Urinary bladder (tissue), 4 donors: Measurements from ENCODE around the gene SLAMF1. TPM values are rescaled to one million over a fixed set of nuclear protein-coding genes. Genes with fewer than 3 reads are reported as not detected.
"Not testable (repeated sequence)": the region's sequence is repeated elsewhere in the genome, so short reads cannot be mapped to it uniquely, and the experiment has no call there.

Experiments used
- DNase-seq: peaks from one replicate; pipeline ENCODE4 v3.0.0-alpha.2; 2015; ENCODE audit errors: extremely low spot score
- H3K27ac ChIP-seq: one replicate; pipeline ENCODE4 v1.5.1; 2013; ENCODE audit warnings: low read depth, mild to moderate bottlenecking, moderate library complexity
- H3K36me3 ChIP-seq: one replicate; pipeline ENCODE4 v1.6.1; 2013; ENCODE audit warnings: mild to moderate bottlenecking, moderate library complexity; ENCODE audit not compliant: insufficient read depth
- H3K4me1 ChIP-seq: one replicate; pipeline ENCODE4 v1.6.1; 2013; ENCODE audit warnings: mild to moderate bottlenecking, moderate library complexity; ENCODE audit not compliant: insufficient read depth
- H3K4me3 ChIP-seq: one replicate; pipeline ENCODE4 v1.5.1; 2013; ENCODE audit warnings: low read depth, low read length
- WGBS: extraction: QIAGEN DNeasy Blood & Tissue Kit; methylation state at CpG from one replicate; pipeline ENCODE4 v1.1.7; 2013; 5-methylcytosine and 5-hydroxymethylcytosine counted together
- polyA plus RNA-seq: library from polyadenylated mRNA; stranded (reverse); fragments of 200-250 nt; gene quantifications from one replicate; pipeline ENCODE4 v1.2.3, GENCODE V29; 2013
- total RNA-seq: library from RNA; depleted of rRNA; stranded (reverse); fragments of >200 nt; gene quantifications from one replicate; pipeline ENCODE4 v1.2.3, GENCODE V29; 2014
- donor health status: healthy with polysubstance abuse.
- donor health status: healthy.

The SLAMF1 gene
- total and polyA plus RNA-seq, 2 donors, result 0.21 to 0.47 TPM

DNA sequence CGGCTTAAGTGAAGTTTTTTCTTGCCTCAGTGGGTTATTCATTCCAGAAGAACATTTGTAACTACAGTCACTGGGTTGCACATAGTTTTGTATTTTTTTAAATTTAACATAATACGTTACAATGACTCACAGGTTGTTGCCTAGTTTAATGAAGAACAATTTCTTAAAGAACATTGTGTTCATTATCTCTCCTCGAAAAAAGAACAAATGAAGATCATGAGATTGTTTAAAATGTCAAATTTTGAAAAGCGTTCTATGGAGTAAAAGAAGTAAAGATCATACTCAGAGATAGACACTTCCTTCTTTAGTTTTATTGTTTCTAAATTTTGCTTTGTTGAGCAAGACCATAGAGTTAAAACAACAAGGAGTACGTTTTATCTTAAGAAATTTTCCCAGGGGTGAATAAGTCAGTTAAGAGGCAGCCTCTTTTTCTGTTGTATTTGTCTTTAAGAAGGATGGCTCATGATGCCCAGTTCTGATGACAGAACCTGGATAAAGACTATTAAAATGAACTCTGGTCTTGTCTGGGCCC, 10.5 kb upstream of the SLAMF1 start:
- H3K4me3 ChIP-seq, result no peak overlapping the region
- H3K36me3 ChIP-seq, result no peaks in the 10 kb centered on the region
- no peak for DNase-seq
- 48% methylated on average over 5 of the region's 5 CpGs for WGBS
- no peaks in the 10 kb centered on the region for H3K4me1 ChIP-seq
- H3K27ac ChIP-seq, result no peak overlapping the region

DNA sequence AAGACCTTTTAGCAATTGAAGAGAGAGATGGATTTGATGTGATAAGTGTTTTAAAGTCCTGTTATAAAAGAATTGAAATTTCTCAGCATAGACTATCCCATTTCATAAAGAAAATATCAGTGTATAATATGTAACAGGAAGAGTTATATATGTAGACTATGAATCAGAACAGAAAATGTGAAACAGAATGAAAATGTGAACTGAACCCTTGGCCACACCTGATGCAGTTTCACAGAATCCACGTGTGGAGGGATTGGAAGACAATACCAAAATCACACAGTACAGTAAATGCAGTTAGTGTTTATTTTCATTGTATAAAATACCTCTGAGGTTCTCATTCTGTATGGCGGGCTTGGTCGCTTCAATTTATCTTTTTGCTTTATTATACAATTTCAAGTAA, 9.9 kb upstream of the SLAMF1 start:
- H3K4me1 ChIP-seq, result no peaks in the 10 kb centered on the region
- no peaks in the 10 kb centered on the region for H3K36me3 ChIP-seq
- WGBS, result 45% methylated on average over 3 of the region's 3 CpGs
- no peak overlapping the region for H3K4me3 ChIP-seq
- no peak for DNase-seq
- no peak overlapping the region for H3K27ac ChIP-seq

DNA sequence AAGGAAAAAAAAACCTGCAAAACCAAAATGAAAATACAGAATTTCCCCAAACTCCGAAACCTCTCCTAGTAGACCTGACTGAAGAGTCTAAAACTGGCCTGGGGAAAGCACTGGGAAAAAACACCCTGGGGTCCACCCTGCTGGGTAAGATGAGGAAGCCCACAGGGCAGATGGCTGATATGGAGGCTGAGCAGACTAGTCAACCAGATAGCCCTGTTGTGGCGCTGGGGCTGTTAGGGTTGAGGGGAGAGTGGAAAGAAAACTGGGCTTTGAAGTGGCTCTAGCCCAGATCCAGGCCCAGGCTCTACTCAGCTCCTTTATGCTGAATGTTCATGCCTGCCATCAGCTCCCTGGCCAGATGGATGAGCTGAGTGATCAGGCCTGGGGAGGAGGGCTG, 6.8 kb upstream of the SLAMF1 start:
- Histone ChIP-seq H3K4me1 (no peaks in the 10 kb centered on the region), H3K36me3 (no peaks in the 10 kb centered on the region), H3K4me3 (no peak overlapping the region), H3K27ac (no peak overlapping the region)
- WGBS, result 97% methylated on average over 2 of the region's 2 CpGs
- DNase-seq, result no peak

DNA sequence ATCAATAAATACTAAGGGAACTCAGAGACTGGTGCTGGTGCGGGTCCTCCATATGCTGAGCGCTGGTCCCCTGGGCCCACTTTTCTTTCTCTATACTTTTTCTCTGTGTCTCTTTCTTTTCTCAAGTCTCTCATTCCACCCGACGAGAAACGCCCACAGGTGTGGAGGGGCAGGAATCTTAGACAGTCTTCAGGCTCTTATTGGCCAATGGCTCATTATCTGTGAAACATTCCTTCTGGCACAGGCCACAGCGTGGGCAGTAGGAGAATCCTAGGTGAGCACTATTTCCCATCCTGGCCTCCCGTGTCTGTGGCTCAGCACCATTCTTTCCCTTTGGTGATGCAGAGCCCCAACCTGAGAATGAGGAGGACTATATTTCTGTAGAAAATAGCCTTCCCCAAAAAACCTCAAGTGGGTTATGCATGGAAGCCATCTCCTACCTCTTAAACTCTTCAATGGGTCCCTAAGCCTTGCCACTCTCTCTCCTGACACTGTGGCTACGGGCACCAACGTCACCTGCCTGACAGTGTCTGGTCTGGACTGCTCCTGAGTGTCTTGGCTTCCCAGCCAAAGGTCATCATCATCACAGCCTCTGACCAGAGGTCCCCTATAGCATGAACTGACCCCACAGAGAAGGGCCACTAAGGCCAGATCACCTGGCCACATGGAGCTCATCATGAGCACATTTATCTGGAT, 6.2 kb upstream of the SLAMF1 start:
- Histone ChIP-seq H3K27ac (no peak overlapping the region), H3K36me3 (no peaks in the 10 kb centered on the region), H3K4me1 (no peaks in the 10 kb centered on the region), H3K4me3 (no peak overlapping the region)
- DNase-seq, result no peak
- WGBS, result 90% methylated on average over 9 of the region's 9 CpGs

DNA sequence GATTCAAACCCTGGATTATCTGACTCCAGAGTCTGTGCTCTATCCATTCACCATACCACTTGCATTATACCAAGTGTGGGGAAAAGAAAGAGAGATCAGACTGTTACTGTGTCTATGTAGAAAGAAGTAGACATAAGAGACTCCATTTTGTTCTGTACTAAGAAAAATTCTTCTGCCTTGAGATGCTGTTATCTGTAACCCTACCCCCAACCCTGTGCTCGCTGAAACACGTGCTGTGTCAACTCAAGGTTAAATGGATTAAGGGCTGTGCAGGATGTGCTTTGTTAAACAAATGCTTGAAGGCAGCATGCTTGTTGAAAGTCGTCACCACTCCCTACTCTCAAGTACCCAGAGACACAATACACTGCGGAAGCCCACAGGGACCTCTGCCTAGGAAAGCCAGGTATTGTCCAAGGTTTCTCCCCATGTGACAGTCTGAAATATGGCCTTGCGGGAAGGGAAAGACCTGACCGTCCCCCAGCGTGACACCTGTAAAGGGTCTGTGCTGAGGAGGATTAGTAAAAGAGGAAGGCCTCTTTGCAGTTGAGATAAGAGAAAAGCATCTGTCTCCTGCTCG, 5.3 kb upstream of the SLAMF1 start:
- not testable (repeated sequence) for H3K27ac ChIP-seq, DNase-seq, H3K4me1 ChIP-seq, H3K36me3 ChIP-seq, H3K4me3 ChIP-seq
- 22% methylated on average over 8 of the region's 8 CpGs for WGBS

DNA sequence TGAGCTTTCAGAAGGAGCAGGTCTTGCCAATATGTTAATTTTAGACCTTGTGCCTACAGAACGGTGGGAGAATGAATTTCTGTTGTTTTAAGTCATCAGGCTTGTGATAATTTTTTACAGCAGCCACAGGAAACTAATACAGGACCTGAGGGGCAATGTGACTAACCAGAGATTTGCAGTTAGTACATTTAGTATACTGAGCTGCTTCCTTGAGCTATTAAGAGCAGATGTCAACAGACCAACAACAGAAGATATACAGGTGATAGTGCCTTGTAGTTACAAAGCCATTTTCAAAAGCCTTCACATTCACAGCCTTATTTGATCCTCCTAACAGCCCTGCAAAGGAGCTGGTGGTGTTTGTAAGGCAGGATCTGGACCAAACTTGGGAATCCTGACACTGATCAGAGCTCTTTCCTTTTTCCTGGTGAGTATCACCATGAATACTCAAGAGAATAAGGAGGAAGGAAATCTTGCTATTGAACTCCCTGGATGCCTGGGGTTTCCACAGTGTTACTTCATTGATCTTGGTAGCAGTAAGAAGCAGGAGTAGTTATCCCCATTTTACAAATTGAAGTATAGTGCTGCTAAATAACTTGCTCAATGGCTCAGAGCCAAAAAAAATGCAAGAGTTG, 4.7 kb upstream of the SLAMF1 start:
- H3K4me1 ChIP-seq, result no peaks in the 10 kb centered on the region
- WGBS, result 22% methylated on average over 1 of the region's 1 CpG
- no peaks in the 10 kb centered on the region for H3K36me3 ChIP-seq
- no peak overlapping the region for H3K27ac ChIP-seq
- no peak overlapping the region for H3K4me3 ChIP-seq
- DNase-seq, result no peak

DNA sequence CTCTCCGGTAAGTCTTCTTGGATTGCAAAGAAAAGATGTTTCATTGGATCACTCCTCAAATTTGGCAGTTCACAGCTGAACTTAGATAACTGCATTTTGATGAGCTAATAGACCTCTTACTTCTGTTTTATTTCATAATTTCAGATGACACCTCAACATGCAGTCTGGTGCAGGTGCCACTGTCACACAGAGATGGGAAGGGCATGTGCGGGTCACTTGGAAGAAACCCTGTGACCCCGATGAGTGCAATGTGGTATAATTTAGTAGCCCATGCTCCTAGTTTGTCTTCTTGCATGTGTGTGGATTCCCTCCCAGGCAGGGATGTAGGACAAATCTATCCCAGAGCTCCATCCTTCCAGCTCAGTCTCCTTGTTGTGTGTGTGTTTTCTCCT, 481 bp upstream of the SLAMF1 start:
- DNase-seq, result no peak
- 79% methylated on average over 3 of the region's 3 CpGs for WGBS
- H3K4me3 ChIP-seq, result peak overlapping the region; percentile 8
- no peaks in the 10 kb centered on the region for H3K36me3 ChIP-seq
- H3K27ac ChIP-seq, result peak overlapping the region; percentile 11
- no peaks in the 10 kb centered on the region for H3K4me1 ChIP-seq

DNA sequence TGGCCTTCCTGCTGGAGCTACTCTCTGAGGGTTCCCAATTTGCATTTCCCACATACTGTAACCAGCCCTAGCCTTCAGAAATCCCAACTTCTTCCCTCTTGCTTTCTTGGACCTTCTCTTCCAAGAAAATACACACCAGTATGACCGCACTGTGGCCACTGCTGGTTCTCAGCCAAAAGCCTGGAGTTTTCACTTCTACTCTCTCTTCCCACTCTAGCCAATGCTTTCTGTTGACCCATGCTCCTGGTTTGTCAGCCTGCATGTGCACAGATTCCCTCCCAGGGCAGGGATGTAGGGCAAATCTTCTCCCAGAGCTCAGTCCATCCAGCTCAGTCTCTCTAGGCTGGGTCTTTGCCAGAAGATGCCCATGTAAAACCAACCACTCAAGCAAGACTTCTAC, 664 bp downstream of the SLAMF1 start:
- no peaks in the 10 kb centered on the region for H3K36me3 ChIP-seq
- DNase-seq, result no peak
- WGBS, result 94% methylated on average over 1 of the region's 1 CpG
- H3K4me1 ChIP-seq, result no peaks in the 10 kb centered on the region
- H3K27ac ChIP-seq, result no peak overlapping the region
- peak overlapping the region; percentile 24 for H3K4me3 ChIP-seq

DNA sequence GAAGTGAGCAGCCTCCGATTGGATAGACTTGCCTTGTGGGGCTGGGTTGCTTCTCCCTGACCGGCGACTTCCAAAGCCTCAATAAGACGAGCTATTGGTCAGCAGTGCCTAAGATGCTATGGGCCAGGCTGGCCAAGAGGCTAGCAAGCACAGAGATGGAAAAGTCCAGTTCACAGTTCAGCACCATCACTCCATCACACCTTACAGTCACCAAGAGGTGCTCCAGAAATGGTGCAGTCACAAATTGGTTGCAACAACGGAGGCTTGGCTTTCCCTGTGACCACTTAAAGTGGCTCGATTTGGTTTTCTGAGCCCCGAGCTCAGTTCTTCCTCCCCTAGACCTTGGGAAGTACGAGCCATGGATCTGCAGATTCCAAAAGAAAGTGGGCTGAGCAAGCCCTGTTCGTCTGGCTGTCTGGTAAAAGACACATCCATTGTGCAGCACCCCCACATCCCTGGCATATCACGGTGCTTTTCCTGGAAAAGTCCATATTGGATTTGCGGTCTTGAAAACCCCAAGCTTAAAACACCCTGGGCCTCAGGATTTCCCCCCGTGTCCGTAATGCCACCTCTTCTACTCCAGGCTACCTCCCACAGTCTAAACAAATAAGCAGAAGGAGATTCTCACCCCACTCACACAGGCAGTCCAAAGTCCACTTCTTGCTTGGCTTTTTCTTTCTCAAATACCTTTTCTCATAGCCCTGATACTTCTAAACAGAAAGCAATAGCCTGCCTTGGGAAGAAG, 1.3 kb downstream of the SLAMF1 start:
- Histone ChIP-seq H3K36me3 (no peaks in the 10 kb centered on the region), H3K27ac (no peak overlapping the region), H3K4me1 (no peaks in the 10 kb centered on the region), H3K4me3 (peak overlapping the region; percentile 24)
- DNase-seq, result no peak
- WGBS, result 85% methylated on average over 13 of the region's 13 CpGs

DNA sequence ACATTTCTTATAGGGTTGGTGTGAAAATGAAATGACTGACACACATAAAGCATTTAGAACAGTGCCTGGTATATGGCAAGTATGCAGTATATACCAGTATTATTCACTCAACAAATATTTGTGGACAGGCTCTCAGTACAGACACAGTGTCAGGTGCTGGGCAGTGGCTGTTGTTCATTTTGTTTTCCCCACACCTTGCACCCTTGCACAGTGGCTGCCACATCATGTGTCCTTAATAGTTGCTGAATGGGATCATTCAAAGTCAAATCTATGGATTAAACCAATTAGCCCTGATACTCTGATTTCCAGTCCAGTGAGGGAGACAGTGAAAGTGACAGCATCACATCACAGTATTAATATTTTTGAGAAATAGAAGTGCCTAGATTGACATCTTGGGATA, 2.4 kb downstream of the SLAMF1 start:
- Histone ChIP-seq H3K4me1 (no peaks in the 10 kb centered on the region), H3K4me3 (no peak overlapping the region), H3K36me3 (no peaks in the 10 kb centered on the region), H3K27ac (no peak overlapping the region)
- DNase-seq, result no peak

DNA sequence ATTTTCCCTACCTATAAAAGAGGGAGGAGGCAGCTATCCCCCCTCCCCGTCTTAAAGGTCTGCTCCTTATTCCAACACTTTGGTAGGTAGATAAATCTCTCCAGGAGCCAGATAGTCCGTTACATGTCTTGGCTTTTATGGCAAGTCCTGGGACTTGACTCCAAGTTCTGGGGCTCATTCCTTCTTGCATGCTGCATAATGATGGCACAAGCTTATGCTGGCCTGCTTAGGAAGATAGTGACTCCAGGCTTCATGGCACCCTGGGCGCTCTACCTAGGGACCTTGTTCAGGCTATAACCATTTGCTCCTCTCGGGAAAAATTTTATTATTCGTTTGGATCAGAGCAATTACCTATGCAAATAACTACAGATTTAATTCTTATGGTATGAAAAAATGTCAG, 3.7 kb downstream of the SLAMF1 start:
- Histone ChIP-seq H3K36me3 (no peaks in the 10 kb centered on the region), H3K27ac (no peak overlapping the region), H3K4me3 (no peak overlapping the region), H3K4me1 (no peaks in the 10 kb centered on the region)
- 88% methylated on average over 5 of the region's 5 CpGs for WGBS
- no peak for DNase-seq

DNA sequence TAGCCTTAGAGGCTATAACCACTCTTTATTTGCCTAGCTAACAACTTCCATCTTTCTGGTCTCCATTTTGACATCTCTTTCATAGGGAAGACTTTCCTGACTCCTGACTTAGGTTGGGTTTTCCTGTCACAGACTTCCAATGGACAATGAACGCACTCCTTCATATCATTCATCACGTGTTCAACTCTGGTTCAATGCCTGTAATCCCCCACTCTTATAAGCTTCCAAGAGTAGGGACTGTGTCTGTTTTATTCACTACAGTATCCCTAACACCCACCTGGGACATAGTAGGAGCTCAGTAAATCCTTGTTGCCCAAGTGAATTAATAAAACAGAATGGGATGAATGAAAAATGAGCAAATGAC, 4.6 kb downstream of the SLAMF1 start:
- no peak overlapping the region for H3K27ac ChIP-seq
- WGBS, result 90% methylated on average over 2 of the region's 2 CpGs
- no peak overlapping the region for H3K4me3 ChIP-seq
- no peak for DNase-seq
- H3K4me1 ChIP-seq, result no peaks in the 10 kb centered on the region
- no peaks in the 10 kb centered on the region for H3K36me3 ChIP-seq

DNA sequence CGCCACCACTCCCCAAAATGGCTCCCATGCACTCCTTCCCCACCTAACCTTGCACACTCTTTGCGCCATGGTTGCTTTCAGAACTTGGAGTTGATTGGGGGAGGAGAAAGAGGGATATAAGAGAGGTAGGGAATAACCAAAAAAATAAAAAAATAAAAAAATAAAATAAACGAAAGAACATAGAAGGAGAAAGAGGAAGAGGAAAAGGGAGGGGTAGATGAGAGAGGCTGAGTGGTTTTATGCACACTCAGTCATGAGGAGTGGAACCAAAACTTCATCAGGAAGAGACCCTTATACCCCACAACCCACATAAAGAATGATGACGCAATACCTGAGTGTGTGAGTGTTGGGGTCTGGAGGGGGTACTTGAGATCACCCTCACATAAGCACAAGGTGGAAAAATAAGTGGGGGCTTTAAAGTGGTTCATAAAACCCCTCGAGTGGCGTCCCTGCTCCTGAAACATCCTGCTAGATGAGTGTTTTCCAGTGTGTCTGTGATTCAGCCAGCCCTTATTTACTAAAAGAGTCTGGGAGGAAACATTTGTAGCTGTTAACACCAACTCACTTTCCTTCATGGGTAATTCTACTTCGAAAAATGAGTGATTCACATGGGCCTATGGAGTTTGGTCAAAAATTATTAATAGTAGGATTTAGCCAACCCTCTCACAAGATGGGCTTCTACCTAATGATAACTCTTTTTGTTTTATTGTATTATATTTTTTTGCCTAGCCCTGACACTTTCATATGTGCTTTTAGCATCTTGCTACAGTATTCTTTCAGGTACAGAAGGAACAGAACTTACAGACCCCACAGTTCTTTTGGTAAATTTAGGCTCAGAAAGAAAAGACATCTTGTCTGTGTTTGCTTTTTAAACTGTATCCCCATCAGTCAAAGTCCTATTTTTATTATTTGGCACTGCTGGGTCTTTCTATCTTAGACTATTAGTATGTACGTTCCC, 5.2 kb downstream of the SLAMF1 start:
- H3K36me3 ChIP-seq, result no peaks in the 10 kb centered on the region
- WGBS, result 77% methylated on average over 8 of the region's 8 CpGs
- H3K4me1 ChIP-seq, result no peaks in the 10 kb centered on the region

More for the DNA sequence above, 5.2 kb downstream of the SLAMF1 start:
- Histone ChIP-seq H3K27ac (no peak overlapping the region), H3K4me3 (no peak overlapping the region)
- DNase-seq, result no peak
